Neutrophil (primary cell): Measurements from ENCODE around the gene EMX1.
"Not testable (repeated sequence)": the region's sequence is repeated elsewhere in the genome, so short reads cannot be mapped to it uniquely, and the experiment has no call there.

Experiments used
- H3K27ac ChIP-seq: fragments of 200-600 bp; sonication (generic); 2 replicates; pipeline ENCODE4 v1.5.1; 2016; ENCODE audit warnings: mild to moderate bottlenecking, moderate library complexity
- H3K27me3 ChIP-seq: fragments of 200-600 bp; sonication (generic); 2 replicates; pipeline ENCODE4 v1.6.0; 2016; ENCODE audit warnings: mild to moderate bottlenecking
- H3K36me3 ChIP-seq: fragments of 200-600 bp; sonication (generic); 2 replicates; pipeline ENCODE4 v1.5.1; 2017
- H3K4me1 ChIP-seq, 2 experiments: fragments of 200-600 bp in 1 of 2; sonication (generic) in 1 of 2; 1 replicate in 1 of 2; 2 replicates in 1 of 2; pipeline versions ENCODE4 v1.5.1 to v1.6.1; 2013 to 2016; ENCODE audit warnings: low read depth in 1 of 2, low read length in 1 of 2, mild to moderate bottlenecking in 1 of 2, moderate library complexity in 1 of 2; ENCODE audit not compliant: control insufficient read depth in 1 of 2, insufficient read depth in 1 of 2
- H3K4me3 ChIP-seq, 2 experiments: fragments of 200-600 bp in 1 of 2; sonication (generic) in 1 of 2; 1 replicate in 1 of 2; 2 replicates in 1 of 2; pipeline ENCODE4 v1.5.1; 2013 to 2016; ENCODE audit warnings: low read depth in 1 of 2, low read length in 1 of 2, mild to moderate bottlenecking in 1 of 2, moderate library complexity in 1 of 2
- H3K9me3 ChIP-seq: fragments of 200-600 bp; sonication (generic); 2 replicates; pipeline ENCODE4 v1.5.1; 2016
- CTCF ChIP-seq: fragments of 200-600 bp; sonication (generic); IDR thresholded peaks from 2 replicates; pipeline ENCODE4 v1.5.1; 2016; ENCODE audit warnings: antibody characterized with exemption

Gene EMX1

GRCh38 chr2:72896446-72896845 lies 20.9 kb upstream of the EMX1 start:
- H3K9me3 ChIP-seq = no peaks in the 10 kb centered on the region
- H3K4me1 ChIP-seq = peaks cover 2 to 4% of the 10 kb centered on the region in 2 experiments
- no peaks in the 10 kb centered on the region for H3K36me3 ChIP-seq
- H3K27ac ChIP-seq = no peak overlapping the region
- no peak for TF ChIP-seq CTCF
- H3K27me3 ChIP-seq = peaks cover 100% of the 10 kb centered on the region
- H3K4me3 ChIP-seq = no peak overlapping the region

GRCh38 chr2:72897785-72898584 lies 19.3 kb upstream of the EMX1 start:
- Histone ChIP-seq H3K36me3 (no peaks in the 10 kb centered on the region), H3K4me1 (no peaks in the 10 kb centered on the region), H3K27ac (no peak overlapping the region), H3K9me3 (no peaks in the 10 kb centered on the region), H3K27me3 (peaks cover 100% of the 10 kb centered on the region), H3K4me3 (no peak overlapping the region)
- no peak for TF ChIP-seq CTCF

- Histone ChIP-seq H3K4me1 (no peaks in the 10 kb centered on the region), H3K4me3 (no peak overlapping the region), H3K9me3 (no peaks in the 10 kb centered on the region), H3K36me3 (no peaks in the 10 kb centered on the region), H3K27ac (no peak overlapping the region), H3K27me3 (peaks cover 100% of the 10 kb centered on the region)
- TF ChIP-seq CTCF = no peak
Measured at GRCh38 chr2:72898585-72898906, 18.8 kb upstream of the EMX1 start.

GRCh38 chr2:72900191-72900825 lies 17.0 kb upstream of the EMX1 start:
- Histone ChIP-seq H3K27me3 (peaks cover 100% of the 10 kb centered on the region), H3K4me3 (no peak overlapping the region), H3K27ac (no peak overlapping the region), H3K36me3 (no peaks in the 10 kb centered on the region), H3K4me1 (no peaks in the 10 kb centered on the region), H3K9me3 (no peaks in the 10 kb centered on the region)
- no peak for TF ChIP-seq CTCF

GRCh38 chr2:72901426-72901825 lies 15.9 kb upstream of the EMX1 start:
- peaks cover 100% of the 10 kb centered on the region for H3K27me3 ChIP-seq
- no peak for TF ChIP-seq CTCF
- H3K4me3 ChIP-seq = no peak overlapping the region
- no peaks in the 10 kb centered on the region for H3K9me3 ChIP-seq
- H3K36me3 ChIP-seq = no peaks in the 10 kb centered on the region
- no peaks in the 10 kb centered on the region for H3K4me1 ChIP-seq
- H3K27ac ChIP-seq = no peak overlapping the region

- not testable (repeated sequence) for H3K36me3 ChIP-seq, H3K4me3 ChIP-seq, H3K27ac ChIP-seq, H3K4me1 ChIP-seq, H3K9me3 ChIP-seq
- H3K27me3 ChIP-seq = peaks cover 100% of the 10 kb centered on the region
Measured at GRCh38 chr2:72907369-72907768, 9.9 kb upstream of the EMX1 start.
